ENCODE results near the gene TEX9. TPM values are rescaled to one million over a fixed set of nuclear protein-coding genes. Genes with fewer than 3 reads are reported as not detected.

Gene TEX9
- total and polyA plus RNA-seq, 2 of the 4 experiments (the other 2 are of a cell fraction): 0.63 to 1.4 TPM

- Histone ChIP-seq H3K4me1 (ENCODE audit: control insufficient read depth, insufficient read depth, low read length) (no peaks in the 10 kb centered on the region), H4K91ac (ENCODE audit: insufficient read depth, low read depth, low read length) (no peak overlapping the region), H2BK20ac (ENCODE audit: low read depth, low read length) (no peak overlapping the region), H3K4me3 (ENCODE audit: insufficient read depth, low read depth, low read length) (no peak overlapping the region), H3K79me1 (ENCODE audit: low read depth in 1 of 2, low read length in 2 of 2) (no peaks in the 10 kb centered on the region), H3K56ac (ENCODE audit: extremely low read depth, insufficient read depth, low read length) (no peak overlapping the region), H2BK120ac (ENCODE audit: low read depth, low read length) (no peak overlapping the region), H3K14ac (replicated peaks; ENCODE audit: low read depth, low read length) (no peak overlapping the region), H4K20me1 (ENCODE audit: insufficient read depth, low read length) (no peaks in the 10 kb centered on the region), H3K27ac (ENCODE audit: insufficient read depth, low read length) (no peak overlapping the region), H3K36me3 (ENCODE audit: control insufficient read depth, insufficient read depth, low read length) (no peaks in the 10 kb centered on the region), H3K18ac (ENCODE audit: low read depth, low read length) (no peak overlapping the region), H4K5ac (ENCODE audit: low read depth, low read length) (no peak overlapping the region), H3K27me3 (ENCODE audit: control insufficient read depth, insufficient read depth, low read length) (no peaks in the 10 kb centered on the region), H3K9me1 (ENCODE audit: insufficient read depth, low read length) (no peaks in the 10 kb centered on the region), H2AK9ac (replicated peaks; ENCODE audit: low read depth, low read length, poor library complexity) (no peak overlapping the region), H4K8ac (ENCODE audit: low read depth in 2 of 2, low read length in 2 of 2) (no peak overlapping the region), H3K9ac (ENCODE audit: low read depth, low read length) (no peak overlapping the region), H2BK15ac (ENCODE audit: low read depth, low read length) (no peak overlapping the region), H3K4ac (ENCODE audit: low read depth, low read length) (no peak overlapping the region), H3K4me2 (ENCODE audit: low read depth, low read length) (no peak overlapping the region), H3K9me3 (ENCODE audit: control insufficient read depth, insufficient read depth, low read length) (no peaks in the 10 kb centered on the region), H2AK5ac (ENCODE audit: low read depth, low read length) (no peak overlapping the region), H3K23ac (ENCODE audit: low read depth, low read length) (no peak overlapping the region), H2AFZ (replicated peaks; ENCODE audit: low read length, poor library complexity) (no peak overlapping the region), H2BK5ac (ENCODE audit: low read depth, low read length, poor library complexity, severe bottlenecking) (no peak overlapping the region)
- ChIA-PET POLR2A (ENCODE audit: unreplicated experiment) (no interaction called here), CTCF (no interaction called here)
- DNase-seq: no peak
- TF ChIP-seq MAZ (IDR thresholded peaks at IDR 0.05; ENCODE audit: borderline replicate concordance, low read depth, low read length) (no peak), SMC3 (IDR thresholded peaks at IDR 0.05; ENCODE audit: low read depth, low read length) (no peak), FOS (IDR thresholded peaks at IDR 0.05; ENCODE audit: low read depth, low read length) (no peak), RCOR1 (IDR thresholded peaks at IDR 0.05; ENCODE audit: insufficient replicate concordance, low read length) (no peak), CEBPB (IDR thresholded peaks at IDR 0.05; ENCODE audit: low read depth, low read length) (no peak), BHLHE40 (IDR thresholded peaks at IDR 0.05; ENCODE audit: low read depth, low read length) (no peak), CHD1 (IDR thresholded peaks at IDR 0.05; ENCODE audit: low read depth, low read length) (no peak), USF2 (IDR thresholded peaks at IDR 0.05; ENCODE audit: low read depth, low read length) (no peak), MAFK (IDR thresholded peaks at IDR 0.05; ENCODE audit: low read depth, low read length) (no peak), RFX5 (IDR thresholded peaks at IDR 0.05; ENCODE audit: low read depth, low read length) (no peak), ELK1 (IDR thresholded peaks at IDR 0.05; ENCODE audit: borderline replicate concordance, low read depth, low read length) (no peak), POLR2A (IDR thresholded peaks at IDR 0.05; ENCODE audit: low read depth, low read length) (no peak), CTCF (conservative IDR thresholded peaks at IDR 0.05; ENCODE audit: low read depth, low read length) (no peak), MXI1 (IDR thresholded peaks at IDR 0.05; ENCODE audit: borderline replicate concordance, low read depth, low read length) (no peak)
- no TSS peak for BruUV-seq (replicated peaks)
- in situ Hi-C loops (cut with MboI; ENCODE audit: low sequenced_read_pairs) (no loop called here), dilution Hi-C loops (cut with HindIII; ENCODE audit: low sequenced_read_pairs, unreplicated experiment) (no loop called here), intact Hi-C loops (cut with micrococcal nuclease) (no loop called here)
- WGBS, 2 experiments (ENCODE audit: extremely low coverage in 2 of 2, insufficient read length in 1 of 2): no CpG with 5 or more reads among the region's 1 CpG
- no peak for ATAC-seq (ENCODE audit: low read depth)
Measured at GRCh38 chr15:56394909-56395308, 29.7 kb downstream of the TEX9 start.
